NCI-H510A treated with DMSO at 0.1 percent for 48 hours (cell line): ENCODE results near the gene RSBN1L.
"Not testable (repeated sequence)": the region's sequence is repeated elsewhere in the genome, so short reads cannot be mapped to it uniquely, and the experiment has no call there.

Experiments used
- DNase-seq: peaks from one replicate; lab custom pipeline; 2025; lab: John Stamatoyannopoulos, UW

Gene RSBN1L

DNA sequence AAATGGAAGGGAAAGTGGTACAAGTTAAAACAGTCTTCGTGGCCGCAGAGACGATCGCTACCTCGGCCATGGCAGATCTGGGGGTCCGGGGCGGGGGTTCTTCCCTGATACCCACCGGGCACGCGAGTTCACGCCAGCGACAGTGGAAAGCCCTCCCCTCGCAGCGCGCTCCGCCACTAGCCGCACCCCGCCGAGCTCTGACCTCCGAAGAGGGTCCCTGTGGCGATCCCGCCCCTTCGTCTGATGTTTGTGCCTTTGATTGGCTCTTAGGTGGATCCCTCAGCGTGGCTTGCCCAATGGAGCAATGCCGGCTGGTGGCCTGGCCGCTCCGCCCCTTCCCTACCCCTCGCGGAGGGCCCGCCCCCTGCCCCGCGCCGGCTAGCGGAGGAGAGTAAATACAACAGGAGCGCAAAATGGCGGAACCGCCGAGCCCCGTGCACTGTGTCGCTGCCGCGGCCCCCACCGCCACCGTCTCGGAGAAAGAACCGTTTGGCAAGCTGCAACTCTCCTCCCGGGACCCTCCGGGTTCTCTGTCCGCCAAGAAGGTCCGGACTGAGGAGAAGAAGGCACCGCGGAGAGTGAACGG lies at the start of gene RSBN1L:
RSBN1L (plus strand) TSS at position 403 of the 586 bp plus-strand sequence; CDS start at position 414, 11 bp downstream.
- DNase-seq = peak; percentile 88

DNA sequence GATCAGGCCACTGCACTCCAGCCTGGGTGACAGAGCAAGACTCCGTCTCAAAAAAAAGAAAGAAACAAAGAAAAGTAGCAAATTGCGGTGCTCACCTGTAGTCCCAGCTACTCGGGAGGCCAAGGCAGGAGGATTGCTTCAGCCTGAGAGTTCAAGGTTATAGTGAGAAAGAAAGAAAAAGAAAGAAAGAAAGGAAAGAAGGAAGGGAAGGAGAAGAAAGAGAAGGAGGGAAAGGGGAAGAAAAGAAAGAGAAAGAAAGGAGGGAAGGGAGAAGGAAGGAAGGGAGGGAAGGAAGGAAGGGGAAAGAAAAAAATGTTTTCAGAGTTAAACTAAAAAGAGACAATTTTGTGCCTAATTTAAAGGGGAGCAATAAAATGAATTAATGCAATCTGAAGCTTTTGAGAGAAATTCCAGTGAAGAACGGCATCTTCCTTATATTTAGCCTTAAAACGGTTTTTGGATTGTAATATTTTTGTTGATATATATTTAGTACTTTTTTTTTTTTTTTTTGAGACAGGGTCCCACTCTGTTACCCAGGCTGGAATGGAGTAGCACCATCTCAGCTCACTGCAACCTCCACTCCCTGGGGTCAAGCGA lies 47.4 kb upstream of the RSBN1L start:
- no peak for DNase-seq

DNA sequence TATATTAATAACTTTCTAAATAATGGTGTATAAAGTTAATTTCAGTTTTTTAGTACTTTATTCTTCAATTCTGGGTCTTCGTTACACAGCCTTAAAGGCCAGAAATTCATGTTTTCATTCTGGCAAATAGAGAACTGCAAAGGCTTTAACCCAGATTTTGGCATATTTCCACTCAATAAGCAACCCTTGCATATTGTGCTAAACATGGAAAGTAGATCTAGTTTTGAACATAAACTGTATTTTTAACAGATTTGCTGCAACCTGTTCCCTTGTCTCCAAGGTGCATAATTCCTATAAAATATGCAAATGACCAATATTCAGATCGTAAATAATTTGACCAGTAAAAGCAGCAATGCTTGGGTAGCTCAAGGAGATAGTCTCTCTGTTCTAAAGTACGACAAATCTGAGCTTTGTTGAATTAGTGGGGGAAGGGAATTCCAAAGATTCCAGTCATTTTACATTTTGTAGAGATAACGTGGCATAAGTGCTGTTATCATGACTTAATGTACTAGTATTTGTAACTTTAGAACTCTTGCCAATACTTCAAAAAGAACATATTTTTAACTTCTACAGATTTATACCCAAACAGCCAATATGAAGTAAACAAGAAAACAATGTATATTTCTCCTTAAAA lies 46.4 kb upstream of the RSBN1L start:
- DNase-seq = no peak

DNA sequence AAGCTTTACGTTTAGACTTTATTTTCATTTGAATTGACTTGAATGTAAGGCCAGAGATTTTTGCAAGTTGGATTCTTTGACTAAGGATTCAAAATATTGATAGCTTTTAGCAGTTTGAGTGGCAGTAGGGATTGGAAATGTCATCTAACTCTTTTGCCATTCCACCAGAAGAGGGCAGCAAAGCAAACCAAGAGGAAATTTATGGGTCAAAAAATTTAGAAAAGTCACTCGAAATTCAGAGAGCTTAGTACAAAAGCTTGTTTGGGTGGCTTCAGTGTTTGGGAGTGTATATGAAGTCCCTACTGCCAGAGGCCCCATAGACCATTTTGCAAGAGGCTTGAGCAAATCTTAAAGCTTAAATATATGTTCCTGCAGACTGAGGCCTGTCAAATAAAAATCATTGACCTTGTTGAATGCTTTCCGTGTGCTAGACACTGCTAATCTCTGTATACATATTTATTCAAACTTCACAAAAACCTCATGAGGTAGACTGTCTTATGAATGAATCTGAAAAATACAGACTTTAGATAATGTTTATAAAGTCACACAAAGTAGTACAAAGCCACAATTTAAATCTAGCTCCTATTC lies 44.6 kb upstream of the RSBN1L start:
- DNase-seq = no peak

DNA sequence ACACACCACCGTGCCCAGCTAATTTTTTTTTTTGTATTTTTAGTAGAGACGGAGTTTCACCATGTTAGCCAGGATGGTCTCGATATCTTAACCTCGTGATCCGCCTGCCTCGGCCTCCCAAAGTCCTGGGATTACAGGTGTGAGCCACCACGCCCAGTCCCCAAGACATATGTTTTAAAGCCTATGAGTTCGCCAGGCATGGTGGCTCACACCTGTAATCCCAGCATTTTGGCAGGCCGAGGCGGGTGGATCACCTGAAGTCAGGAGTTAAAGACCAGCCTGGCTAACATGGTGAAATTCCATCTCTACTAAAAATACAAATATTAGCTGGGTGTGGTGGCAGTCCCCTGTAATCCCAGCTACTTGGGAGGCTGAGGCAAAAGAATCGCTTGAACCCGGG lies 43.4 kb upstream of the RSBN1L start:
- DNase-seq = not testable (repeated sequence)

DNA sequence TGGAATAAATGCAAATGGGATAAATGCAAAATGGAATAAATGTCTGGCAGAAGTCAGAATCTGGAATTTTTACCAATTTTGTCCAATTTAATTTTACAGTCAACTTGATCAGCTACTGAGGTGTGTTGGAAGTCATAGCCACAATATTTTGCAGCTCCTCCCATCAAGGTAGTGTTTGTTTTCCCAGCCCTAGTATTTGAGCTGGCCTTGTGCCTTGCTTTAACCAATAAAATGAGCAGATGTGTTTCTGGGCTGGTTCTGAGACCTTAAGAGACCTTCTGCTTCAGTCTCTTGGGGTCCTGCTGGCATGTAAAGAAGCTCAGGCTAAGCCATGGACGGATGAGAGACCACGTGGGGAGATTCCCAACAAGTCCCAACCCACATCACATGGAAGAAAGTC lies 42.7 kb upstream of the RSBN1L start:
- no peak for DNase-seq

DNA sequence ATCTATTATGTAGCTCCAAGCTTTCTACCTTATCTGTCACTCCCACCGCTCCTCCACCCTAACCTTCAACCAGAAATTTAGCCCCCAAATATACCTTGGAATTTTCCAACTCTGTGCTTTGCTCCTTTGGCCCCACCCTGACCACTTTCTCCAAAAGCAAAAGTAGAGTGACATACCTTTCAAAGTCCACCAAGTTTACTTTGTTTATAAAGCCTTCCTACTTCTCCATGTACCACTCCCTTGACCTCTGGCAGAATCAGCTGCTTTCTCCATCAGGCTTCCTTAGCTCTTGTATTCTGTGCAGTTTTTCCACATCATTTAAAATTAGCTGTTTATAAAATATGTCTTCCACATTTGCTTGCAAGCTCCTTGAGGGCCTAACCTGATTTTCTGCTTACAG lies 40.9 kb upstream of the RSBN1L start:
- DNase-seq = no peak

DNA sequence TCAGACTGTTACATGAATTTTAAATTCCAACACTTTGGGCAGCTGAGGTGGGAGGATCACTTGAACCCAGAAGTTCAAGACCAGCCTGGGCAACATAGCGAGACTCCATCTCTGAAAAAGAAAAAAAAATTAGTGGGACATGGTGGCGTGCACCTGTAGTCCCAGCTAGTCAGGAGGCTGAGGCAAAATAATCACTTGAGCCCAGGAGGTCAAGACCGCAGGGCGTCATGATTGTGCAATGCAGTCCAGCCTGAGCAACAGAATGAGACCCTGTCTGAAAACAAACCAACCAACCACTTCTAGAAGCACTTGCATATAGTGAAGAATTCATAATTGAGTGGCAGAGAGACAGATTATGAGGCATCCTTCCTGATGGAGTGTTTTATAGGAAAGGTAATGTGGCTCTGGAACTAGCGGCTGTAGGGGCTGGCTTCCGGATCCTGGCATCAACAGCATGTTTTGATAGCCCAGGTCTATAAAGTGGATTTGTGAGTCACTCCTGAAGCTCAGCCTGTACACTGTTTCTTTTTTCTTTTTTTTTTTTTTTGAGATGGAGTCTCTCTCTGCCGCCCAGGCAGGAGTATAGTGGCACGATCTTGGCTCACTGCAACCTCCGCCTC lies 40.3 kb upstream of the RSBN1L start:
- DNase-seq = no peak

DNA sequence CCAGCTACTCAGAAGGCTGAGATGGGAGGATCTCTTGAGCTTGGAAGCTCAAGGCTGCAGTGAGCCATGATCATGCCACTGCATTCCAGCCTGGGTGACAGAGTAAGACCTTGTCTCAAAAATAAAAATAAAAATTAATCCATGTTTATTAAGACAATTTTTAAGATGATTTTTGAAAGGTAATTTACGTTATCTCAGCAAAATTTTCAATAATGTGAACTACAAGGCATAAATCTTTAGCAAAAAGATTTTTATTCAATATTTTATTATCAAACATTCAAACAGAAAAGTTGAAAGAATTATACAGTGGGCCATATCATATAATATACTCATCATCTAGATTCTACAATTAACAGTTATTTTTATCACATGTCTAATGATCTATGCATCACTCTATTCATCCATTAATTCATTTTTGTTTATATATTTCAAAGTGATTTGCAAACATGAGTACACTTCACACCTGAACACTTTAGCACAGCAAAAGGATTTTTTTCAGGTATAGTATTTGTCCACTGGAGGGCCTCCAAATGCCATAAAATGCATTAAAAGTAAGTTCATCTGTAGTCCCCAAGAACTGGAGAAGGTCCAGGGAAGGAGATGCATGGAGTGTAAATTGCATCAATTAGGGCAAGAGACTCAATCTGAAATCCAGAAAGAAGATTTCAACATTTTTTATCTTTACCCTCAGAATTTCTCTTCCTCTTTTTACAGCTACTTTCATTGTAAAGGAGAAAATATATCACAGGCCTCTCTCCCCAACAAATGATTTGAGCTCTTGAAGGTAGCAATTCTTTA lies 38.6 kb upstream of the RSBN1L start:
- peak; percentile 58 for DNase-seq

DNA sequence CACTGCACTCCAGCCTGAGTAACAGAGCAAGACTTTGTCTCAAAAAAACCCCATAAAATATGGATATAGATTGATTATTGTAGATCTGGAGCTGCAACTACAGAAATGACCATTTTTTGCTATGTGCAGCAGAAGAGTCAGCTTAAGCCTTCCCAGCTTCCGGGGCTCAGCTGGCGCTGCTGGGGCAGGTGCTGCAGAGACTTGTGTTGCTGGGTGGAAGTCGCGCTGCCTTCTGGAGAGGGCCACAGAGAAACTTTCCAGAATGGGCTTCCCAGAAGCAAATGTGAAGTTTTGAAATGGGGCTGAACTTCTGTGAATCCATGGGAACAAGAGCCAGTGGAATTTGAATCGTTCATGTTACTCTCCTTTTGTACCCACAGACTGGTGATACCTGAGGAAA lies 37.3 kb upstream of the RSBN1L start:
- no peak for DNase-seq

DNA sequence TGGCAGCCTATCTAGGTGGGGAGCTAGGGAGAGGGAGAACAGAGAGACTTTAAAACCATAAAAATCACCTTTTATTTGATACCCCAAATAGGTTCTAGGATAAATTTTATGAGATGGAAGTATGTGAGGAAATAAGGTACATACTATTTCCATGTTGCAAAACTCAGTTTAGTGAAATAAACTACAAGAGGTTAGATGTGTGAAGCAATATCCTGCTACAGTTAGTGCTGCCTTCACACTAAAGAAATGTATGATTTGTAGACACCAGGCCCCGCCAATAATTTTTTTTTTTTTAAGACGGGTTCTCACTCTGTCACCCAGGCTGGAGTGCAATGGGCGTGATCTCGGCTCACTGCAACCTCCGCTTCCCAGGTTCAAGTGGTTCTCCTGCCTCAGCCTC lies 34.4 kb upstream of the RSBN1L start:
- DNase-seq = no peak

DNA sequence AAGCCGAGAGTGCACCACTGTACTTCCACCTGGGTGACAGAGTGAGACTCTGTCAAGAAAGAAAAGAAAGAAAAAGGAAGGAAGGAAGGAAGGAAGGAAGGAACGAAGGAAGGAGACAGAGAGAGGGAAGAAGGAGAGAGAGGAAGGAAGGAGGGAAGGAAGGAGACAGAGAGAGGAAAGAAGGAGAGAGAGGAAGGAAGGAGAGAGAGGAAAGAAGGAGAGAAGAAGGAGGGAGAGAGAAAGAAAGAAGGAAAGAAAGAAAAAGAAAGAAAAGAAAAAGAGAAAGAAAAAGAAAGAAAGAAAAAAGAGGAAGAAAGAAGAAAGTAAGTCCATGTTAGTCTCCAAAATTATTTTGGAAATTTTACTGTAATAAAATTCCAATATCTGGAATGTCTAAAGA lies 33.4 kb upstream of the RSBN1L start:
- no peak for DNase-seq

DNA sequence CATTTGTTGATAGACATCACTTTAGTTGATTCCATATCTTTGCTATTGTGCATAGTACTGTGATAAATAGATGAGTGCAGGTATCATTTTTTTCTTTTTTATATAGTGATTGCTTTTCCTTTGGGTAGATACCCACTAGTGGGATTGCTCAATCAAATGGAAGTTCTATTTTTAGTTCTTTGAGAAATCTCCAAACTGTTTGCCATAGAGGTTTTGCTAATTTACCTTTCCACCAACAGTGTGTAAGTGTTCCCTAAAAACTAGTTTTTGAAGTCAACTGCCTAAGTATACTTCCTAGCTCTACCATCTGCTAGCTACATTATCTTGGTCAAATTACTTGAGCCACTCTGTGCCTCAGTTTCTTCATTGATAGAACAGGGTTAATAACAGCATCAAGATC lies 31.5 kb upstream of the RSBN1L start:
- DNase-seq = no peak

DNA sequence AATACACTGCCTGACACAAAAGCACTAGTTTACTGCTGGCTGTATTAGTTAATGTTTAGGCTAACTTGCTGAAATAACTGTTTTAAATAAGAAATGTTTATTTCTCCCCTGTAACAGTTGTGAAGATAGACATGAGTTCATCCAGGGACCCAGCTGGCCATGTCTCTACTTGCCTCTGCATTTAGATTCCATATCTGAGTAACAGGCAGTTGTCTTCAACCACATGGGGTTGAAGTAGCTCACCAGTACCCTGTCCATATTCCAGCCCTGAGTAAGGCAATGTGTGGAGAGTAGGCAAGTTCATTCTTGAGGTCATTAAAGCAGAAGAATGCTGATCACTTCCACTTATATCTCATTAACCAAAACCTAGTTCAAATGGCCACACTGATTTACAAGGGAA lies 31.1 kb upstream of the RSBN1L start:
- DNase-seq = no peak

DNA sequence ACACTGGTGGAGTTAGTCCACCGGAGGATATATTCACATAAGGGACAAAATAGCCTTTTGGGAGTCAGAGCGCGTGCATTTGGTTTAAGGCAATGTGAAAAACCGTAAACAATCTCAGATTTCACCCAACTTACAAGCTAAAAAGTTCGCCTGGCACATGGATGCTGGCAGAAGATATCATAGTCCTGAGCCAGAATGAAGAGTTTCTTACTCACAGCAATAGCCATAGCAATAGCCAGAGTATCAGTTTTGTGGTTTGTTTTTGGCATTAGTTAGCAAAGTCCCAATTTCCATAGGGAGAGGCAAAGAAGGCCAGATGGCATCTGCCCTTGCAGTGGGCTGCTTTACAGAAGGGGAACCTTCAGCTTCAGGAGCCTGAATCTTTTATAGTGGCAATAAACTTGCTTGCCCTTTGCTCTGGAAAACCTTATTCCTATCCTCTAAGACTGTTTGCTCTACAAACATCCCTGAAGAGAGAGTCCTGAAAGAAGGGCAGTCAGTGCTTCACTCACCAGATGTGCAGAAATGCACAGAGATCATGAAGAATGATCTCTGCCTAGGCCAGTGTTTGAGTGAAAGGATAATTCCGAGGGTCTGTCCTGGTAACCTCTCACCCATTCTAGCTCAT lies 28.7 kb upstream of the RSBN1L start:
- no peak for DNase-seq

DNA sequence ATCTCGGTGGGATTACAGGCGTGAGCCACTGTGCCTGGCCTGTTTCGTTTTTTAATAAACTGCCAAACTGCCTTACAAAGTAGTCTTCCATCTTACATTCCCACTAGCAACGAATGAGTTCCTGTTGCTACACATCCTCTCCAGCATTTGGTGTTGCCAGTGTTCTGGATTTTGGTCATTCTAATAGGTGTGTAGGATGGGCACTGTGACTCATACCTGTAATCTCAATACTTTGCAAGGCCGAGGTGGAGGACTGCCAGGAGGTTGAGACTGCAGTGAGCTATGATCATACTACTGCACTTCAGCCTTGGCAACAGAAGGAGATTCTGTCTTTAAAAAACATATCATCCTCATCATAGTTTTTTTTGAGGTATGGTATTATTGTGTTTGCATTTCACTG lies 21.4 kb upstream of the RSBN1L start:
- no peak for DNase-seq

DNA sequence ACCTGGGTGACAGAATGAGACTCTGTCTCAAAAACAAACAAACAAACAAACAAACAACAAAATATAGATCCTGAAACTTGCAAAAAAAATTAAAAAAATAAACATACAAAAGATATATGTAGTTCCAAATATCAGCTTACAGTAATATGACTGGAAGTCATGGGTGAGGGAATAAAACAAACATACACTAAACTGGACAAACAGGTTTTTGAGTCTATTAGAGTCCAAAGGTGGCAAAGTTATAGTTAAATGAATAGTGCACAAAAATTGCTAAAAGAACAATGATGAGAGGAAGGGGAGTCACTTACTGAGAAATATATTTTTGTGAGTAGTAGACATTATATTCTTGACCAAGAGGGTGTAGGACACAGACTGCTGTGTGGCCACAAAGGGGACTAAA lies 16.7 kb upstream of the RSBN1L start:
- DNase-seq = peak; percentile 71

DNA sequence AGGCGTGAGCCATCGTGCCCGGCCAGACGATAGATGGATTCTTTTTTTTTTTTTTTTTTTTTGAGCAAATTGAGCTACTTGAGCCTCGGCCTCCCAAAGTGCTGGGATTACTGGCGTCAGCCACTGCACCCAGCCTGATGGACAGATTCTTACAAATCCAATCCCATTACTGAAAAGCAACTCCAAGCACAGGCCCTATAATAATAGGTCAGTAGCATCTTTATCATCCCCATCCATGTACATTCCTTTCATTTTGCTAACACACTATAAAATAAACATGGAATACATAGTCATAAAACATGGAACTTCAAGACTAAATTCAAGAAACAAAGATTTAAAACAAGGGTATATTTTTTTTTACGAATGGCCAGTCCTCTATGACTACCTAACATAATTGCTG lies 16.0 kb upstream of the RSBN1L start:
- DNase-seq = no peak

DNA sequence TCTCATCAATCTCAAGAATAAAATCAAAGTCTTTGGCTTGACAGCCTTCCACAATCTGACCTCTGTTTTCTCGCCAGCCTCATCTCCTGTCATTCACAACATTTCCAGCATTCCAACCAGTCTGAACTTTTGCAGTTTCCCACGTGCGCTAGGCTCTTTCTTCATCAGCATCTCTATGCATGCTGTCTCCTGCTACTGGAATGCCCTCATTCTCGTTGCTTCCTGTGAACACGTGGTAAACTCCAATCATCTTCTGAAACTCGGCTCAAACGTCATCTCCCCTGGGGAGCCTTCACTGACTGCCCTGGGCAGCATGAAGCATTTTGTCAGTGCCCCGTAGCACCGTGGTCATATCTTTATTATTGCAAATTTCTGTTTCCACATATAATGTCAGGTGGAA lies 12.2 kb upstream of the RSBN1L start:
- DNase-seq = no peak

DNA sequence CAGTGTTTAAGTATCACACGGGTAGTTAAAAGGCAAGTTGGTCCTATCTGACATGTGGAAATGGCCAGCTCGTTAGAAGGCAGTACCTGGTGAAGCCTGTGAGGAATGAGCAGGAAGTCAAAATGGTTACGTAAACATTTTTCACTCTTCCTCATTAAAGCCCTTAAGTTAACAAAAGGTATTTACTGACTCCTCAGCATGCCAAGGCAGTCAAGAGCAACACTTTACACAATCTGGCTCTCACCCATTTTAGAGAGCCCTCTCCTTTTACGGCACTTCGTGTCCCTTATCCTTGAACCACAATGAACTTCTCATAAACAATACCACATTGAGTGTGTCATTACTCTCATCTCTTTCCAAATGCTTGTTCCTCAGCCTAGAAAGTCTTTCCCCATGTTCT lies 11.0 kb upstream of the RSBN1L start:
- DNase-seq = peak; percentile 51

DNA sequence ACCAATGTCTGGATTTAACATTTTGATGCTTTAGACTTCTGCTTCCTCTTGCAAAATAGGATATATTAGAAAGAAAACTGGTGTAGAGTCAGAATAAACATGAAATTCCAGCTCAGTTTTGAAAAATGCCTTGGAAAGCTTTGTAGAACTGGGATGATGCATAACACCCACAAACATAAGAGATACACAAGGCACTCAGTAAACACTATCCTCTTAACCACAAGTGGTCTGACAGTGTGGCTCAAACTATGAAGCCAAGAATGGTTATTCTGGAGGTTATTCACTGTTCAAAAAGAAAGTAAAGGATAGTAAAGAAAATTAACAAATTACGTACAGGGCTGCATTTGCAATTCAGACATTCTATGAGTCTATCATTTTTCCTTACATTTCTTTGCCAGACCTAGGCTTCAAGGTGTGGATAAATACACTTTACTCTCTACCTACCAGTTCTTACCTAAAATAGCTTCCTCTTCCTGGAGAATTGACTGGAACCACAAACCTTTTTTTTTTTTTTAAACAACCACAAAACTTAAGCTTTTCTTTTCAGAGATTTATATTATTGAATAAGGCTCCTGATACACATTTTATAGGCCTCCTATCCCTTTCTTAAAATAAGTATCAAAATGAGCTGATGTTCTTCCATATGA lies 9.0 kb upstream of the RSBN1L start:
- DNase-seq = no peak
